Cardiac fibroblast (primary cell): ENCODE data around the gene TBX18.

Source experiments
- DNase-seq, 2 donors: peaks; one replicate each; pipeline versions ENCODE4 v3.0.0 to v3.0.0-alpha.2; 2010; ENCODE audit warnings: low read depth in 2 of 2
- H3K4me3 ChIP-seq, 2 donors: replicated peaks in 1 of 2; 1 replicate in 1 of 2; 2 replicates in 1 of 2; pipeline ENCODE4 v1.5.1; 2011; ENCODE audit warnings: low read depth in 2 of 2, low read length in 2 of 2, mild to moderate bottlenecking in 2 of 2, moderate library complexity in 1 of 2
- TF ChIP-seq, protein P1 (sequence below): IDR thresholded peaks from one replicate; pipeline ENCODE4 v1.5.1; 2011; ENCODE audit warnings: low read depth, mild to moderate bottlenecking, low read length, inconsistent platforms

Gene TBX18

DNA sequence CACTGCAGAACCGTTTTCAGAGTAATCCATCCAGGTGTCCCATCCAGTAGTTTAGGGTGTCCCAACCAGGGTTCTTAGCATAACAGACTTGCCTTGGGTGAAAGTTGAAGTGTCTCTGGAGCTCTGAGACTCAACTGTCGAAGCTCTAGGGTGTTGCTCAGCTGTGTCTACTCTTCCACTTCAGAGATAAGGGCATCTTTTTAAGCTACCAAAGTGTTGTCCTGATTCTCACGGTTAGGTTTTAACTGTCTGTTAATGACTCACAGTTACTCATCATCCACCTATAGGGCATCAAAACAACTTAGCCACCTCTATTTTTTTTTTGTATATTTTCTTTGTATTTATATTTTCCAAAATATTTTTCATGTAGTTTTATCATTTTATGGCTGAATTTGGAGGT lies 36.9 kb upstream of the TBX18 start:
- H3K4me3 ChIP-seq: no peak overlapping the region
- DNase-seq: peak in 1 of 2 donors; percentile 37
- TF ChIP-seq, protein P1, sequence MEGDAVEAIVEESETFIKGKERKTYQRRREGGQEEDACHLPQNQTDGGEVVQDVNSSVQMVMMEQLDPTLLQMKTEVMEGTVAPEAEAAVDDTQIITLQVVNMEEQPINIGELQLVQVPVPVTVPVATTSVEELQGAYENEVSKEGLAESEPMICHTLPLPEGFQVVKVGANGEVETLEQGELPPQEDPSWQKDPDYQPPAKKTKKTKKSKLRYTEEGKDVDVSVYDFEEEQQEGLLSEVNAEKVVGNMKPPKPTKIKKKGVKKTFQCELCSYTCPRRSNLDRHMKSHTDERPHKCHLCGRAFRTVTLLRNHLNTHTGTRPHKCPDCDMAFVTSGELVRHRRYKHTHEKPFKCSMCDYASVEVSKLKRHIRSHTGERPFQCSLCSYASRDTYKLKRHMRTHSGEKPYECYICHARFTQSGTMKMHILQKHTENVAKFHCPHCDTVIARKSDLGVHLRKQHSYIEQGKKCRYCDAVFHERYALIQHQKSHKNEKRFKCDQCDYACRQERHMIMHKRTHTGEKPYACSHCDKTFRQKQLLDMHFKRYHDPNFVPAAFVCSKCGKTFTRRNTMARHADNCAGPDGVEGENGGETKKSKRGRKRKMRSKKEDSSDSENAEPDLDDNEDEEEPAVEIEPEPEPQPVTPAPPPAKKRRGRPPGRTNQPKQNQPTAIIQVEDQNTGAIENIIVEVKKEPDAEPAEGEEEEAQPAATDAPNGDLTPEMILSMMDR: no peak

DNA sequence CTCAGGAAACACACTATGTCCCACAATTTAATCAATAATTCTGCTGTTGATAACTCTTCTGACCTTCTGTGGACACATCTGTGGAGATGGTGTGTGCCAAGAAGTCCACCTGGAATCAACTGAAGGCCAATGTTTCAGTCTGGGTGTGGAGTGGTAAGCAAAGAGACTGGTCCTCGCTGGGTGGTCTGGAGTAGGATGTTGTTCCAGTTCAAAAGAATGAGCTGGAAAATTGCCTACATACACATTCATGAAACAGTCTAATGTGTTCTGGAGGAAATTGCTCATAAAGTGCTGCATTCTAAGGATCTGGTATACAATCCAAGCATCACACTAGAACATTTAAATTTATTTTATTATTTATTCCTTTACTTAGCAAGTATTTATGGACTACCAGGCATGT lies 33.9 kb upstream of the TBX18 start:
- DNase-seq: peak; percentile 77 to 85
- H3K4me3 ChIP-seq: no peak overlapping the region
- TF ChIP-seq, protein P1: no peak

- TF ChIP-seq, protein P1: no peak
- DNase-seq: no peak
- H3K4me3 ChIP-seq: no peak overlapping the region
These were observed 31.9 kb upstream of the TBX18 start for GRCh38 chr6:84796343-84796742.

DNA sequence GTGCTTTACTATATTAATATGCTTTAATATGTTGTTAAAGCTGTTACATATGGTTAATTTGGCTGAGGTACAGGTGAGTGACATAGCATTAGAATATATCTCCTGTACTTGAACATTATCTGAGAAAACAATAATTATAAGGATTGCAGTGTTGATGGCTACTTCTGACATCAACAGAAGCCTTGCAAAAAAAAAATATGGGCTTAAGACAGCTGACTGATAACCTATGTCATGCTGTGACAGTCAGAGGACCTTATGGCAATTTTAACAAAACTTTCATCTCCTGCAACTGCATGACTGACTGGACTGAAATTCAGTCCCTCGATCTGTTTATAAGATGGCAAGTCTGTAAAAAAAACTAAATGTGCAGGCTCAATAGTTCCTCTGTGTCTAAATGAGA lies 27.5 kb upstream of the TBX18 start:
- TF ChIP-seq, protein P1: no peak
- DNase-seq: no peak
- no peak overlapping the region for H3K4me3 ChIP-seq

DNA sequence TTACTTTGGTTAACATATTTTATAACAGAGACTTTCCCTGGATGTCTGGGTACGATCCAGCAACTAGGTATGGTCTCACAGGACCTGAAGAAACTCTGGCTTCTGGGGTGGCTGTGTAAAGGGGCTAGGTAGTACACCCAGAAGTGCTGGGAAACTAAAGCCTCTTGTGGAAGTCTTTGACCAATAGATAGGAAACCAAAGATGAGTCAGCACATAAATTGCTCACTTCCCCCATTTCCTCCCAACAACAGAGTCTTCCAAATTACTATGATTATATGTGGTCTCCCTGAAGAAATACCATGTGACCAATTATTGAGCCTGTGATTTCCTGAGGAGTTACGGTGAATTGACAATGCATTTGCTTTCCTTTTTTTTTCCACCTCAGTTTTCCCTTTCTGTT lies 26.8 kb upstream of the TBX18 start:
- DNase-seq: peak; percentile 56 to 75
- no peak overlapping the region for H3K4me3 ChIP-seq
- TF ChIP-seq, protein P1: no peak

GRCh38 chr6:84789170-84789569 lies 24.8 kb upstream of the TBX18 start:
- DNase-seq: no peak
- no peak overlapping the region for H3K4me3 ChIP-seq
- TF ChIP-seq, protein P1: no peak

GRCh38 chr6:84788689-84789088 lies 24.3 kb upstream of the TBX18 start:
- TF ChIP-seq, protein P1: no peak
- DNase-seq: no peak

More at GRCh38 chr6:84788689-84789088, 24.3 kb upstream of the TBX18 start:
- no peak overlapping the region for H3K4me3 ChIP-seq
